A673 (cell line): Measurements from ENCODE around the gene PRR5L.

ENCODE experiments used
- EZH2 ChIP-seq: fragments of 200-600 bp; sonication (generic); IDR thresholded peaks from 2 replicates; pipeline ENCODE4 v1.6.1; 2017; ENCODE audit warnings: borderline replicate concordance, low read depth, mild to moderate bottlenecking, mixed read lengths, antibody characterized with exemption, low read length; ENCODE audit not compliant: poor library complexity, severe bottlenecking
- TF ChIP-seq, protein P1 (sequence below): fragments of 300-800, 200-600 bp; sonication (generic); conservative IDR thresholded peaks from 2 replicates; pipeline ENCODE4 v1.5.1; 2017; ENCODE audit warnings: low read depth, mild to moderate bottlenecking, antibody characterized with exemption, low read length, moderate library complexity, mixed read lengths

DNA sequence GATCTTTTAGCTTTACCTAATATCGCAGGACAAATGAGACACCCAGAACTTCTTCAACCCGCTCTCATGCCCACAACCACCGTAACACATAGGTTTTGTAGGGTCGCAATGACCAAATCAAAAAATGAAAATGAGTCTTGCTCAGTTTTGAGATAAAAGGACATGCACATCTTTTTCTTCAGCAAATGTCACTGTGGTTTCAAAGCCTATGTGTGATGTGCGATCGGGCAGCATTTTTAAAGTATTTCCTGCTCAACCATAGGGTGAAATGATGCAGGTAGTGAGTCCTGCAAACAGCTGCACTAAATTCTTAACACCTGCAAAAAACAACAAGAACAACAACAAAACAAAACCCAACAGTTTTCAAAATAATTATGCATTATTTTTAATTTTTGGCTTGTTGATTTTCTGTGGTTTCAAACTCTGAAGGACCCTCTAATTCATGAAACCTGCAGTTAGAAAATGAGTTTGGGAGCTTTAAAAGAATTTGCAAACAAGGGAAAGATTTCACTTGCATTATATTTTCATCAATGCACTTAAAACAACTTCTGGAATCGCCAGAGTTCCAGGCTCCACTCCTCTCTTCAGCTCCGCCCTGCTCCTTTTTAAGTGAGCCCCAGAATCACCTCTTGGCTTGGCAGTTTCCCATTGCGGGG is 79.4 kb downstream of the PRR5L start:
- TF ChIP-seq, protein P1, sequence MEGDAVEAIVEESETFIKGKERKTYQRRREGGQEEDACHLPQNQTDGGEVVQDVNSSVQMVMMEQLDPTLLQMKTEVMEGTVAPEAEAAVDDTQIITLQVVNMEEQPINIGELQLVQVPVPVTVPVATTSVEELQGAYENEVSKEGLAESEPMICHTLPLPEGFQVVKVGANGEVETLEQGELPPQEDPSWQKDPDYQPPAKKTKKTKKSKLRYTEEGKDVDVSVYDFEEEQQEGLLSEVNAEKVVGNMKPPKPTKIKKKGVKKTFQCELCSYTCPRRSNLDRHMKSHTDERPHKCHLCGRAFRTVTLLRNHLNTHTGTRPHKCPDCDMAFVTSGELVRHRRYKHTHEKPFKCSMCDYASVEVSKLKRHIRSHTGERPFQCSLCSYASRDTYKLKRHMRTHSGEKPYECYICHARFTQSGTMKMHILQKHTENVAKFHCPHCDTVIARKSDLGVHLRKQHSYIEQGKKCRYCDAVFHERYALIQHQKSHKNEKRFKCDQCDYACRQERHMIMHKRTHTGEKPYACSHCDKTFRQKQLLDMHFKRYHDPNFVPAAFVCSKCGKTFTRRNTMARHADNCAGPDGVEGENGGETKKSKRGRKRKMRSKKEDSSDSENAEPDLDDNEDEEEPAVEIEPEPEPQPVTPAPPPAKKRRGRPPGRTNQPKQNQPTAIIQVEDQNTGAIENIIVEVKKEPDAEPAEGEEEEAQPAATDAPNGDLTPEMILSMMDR, result no peak
- no peak for TF ChIP-seq EZH2
